K562 (cell line): ENCODE measurements around the gene ARHGEF3.

Source experiments
- ARNT ChIP-seq, 2 experiments: fragments of 450-650 bp; IDR thresholded peaks; 2 replicates each; pipeline ENCODE4 v1.6.1; 2016; ENCODE audit warnings: mild to moderate bottlenecking in 1 of 2
- ATF1 ChIP-seq, 2 experiments: fragments of 450-650 bp in 1 of 2; IDR thresholded peaks; 2 replicates each; pipeline ENCODE4 v1.6.1; 2016; ENCODE audit warnings: missing compliant biosample characterization in 1 of 2, missing genetic modification characterization in 1 of 2
- CBX3 ChIP-seq, 2 experiments: IDR thresholded peaks; 1 replicate in 1 of 2; 2 replicates in 1 of 2; pipeline ENCODE4 v1.6.1; 2012; ENCODE audit warnings: inconsistent platforms in 2 of 2, low read length in 2 of 2, borderline replicate concordance in 1 of 2, control low read depth in 1 of 2
- ESRRB ChIP-seq: fragments of 250-450 bp; sonication (Bioruptor Pico); IDR thresholded peaks from 2 replicates; pipeline ENCODE4 v1.5.0; 2020; ENCODE audit warnings: mild to moderate bottlenecking, moderate library complexity, borderline replicate concordance
- FOXK1 ChIP-seq: sonication (generic); formaldehyde crosslinking; IDR thresholded peaks from 2 replicates; pipeline ENCODE4 v1.8.0; 2022; ENCODE audit warnings: missing genetic modification reagents, mild to moderate bottlenecking, borderline replicate concordance
- MBD1 ChIP-seq: fragments of 250-450 bp; sonication (Bioruptor Pico); IDR thresholded peaks from 2 replicates; pipeline ENCODE4 v1.8.0; 2022; ENCODE audit warnings: inconsistent platforms
- POLR2A ChIP-seq: fragments of 450-650 bp; conservative IDR thresholded peaks from 2 replicates; pipeline ENCODE4 v1.6.1; 2016
- SP2 ChIP-seq: IDR thresholded peaks from 2 replicates; pipeline ENCODE4 v1.6.1; 2011; ENCODE audit warnings: mild to moderate bottlenecking, low read depth, low read length, moderate library complexity; ENCODE audit not compliant: poor library complexity, severe bottlenecking; ENCODE audit errors: extremely low read depth

GRCh38 chr3:56784448-56785001, 17.2 kb downstream of the ARHGEF3 start:
- no peak for TF ChIP-seq CBX3 (IDR thresholded peaks at IDR 0.05; ENCODE audit: borderline replicate concordance in 1 of 2, low read length in 2 of 2)
- no peak for TF ChIP-seq MBD1 (CRISPR knock-in tag)
- no peak for TF ChIP-seq ESRRB (CRISPR knock-in tag)
- no peak for TF ChIP-seq SP2
- no peak for TF ChIP-seq FOXK1
- no peak for TF ChIP-seq POLR2A
- no peak for TF ChIP-seq ARNT (IDR thresholded peaks at IDR 0.05)
- no peak for TF ChIP-seq ATF1 (CRISPR knock-in tag; IDR thresholded peaks at IDR 0.05)
- TF ChIP-seq ATF1 (tag; IDR thresholded peaks at IDR 0.05) = no peak
